ENCODE results near the gene PSMA5.

The PSMA5 gene

GRCh38 chr1:109369167-109369746 lies 57.0 kb downstream of the PSMA5 start:
- no peak for DNase-seq (ENCODE audit: low read depth in 2 of 2)

GRCh38 chr1:109368464-109368863 lies 57.8 kb downstream of the PSMA5 start:
- no peak for DNase-seq (ENCODE audit: low read depth in 2 of 2)

- no peak for DNase-seq (ENCODE audit: low read depth in 2 of 2)
These were observed 58.6 kb downstream of the PSMA5 start for GRCh38 chr1:109367626-109368025.

GRCh38 chr1:109365642-109366204 lies 60.5 kb downstream of the PSMA5 start:
- DNase-seq (ENCODE audit: low read depth in 2 of 2): no peak

GRCh38 chr1:109361649-109362048 lies 64.6 kb downstream of the PSMA5 start:
- no peak for DNase-seq (ENCODE audit: low read depth in 2 of 2)

- DNase-seq (ENCODE audit: low read depth in 2 of 2): no peak
These were observed 65.2 kb downstream of the PSMA5 start for GRCh38 chr1:109361069-109361468.

GRCh38 chr1:109357616-109358015 lies 68.6 kb downstream of the PSMA5 start:
- no peak for DNase-seq (ENCODE audit: low read depth in 2 of 2)

GRCh38 chr1:109356915-109357314 lies 69.3 kb downstream of the PSMA5 start:
- DNase-seq (ENCODE audit: low read depth in 2 of 2): no peak

- DNase-seq (ENCODE audit: low read depth in 2 of 2): no peak
These were observed 69.7 kb downstream of the PSMA5 start for GRCh38 chr1:109356505-109356904.

- DNase-seq (ENCODE audit: low read depth in 2 of 2): no peak
These were observed 71.3 kb downstream of the PSMA5 start for GRCh38 chr1:109354929-109355328.

GRCh38 chr1:109351457-109351856 lies 74.8 kb downstream of the PSMA5 start:
- no peak for DNase-seq (ENCODE audit: low read depth in 2 of 2)

- no peak for DNase-seq (ENCODE audit: low read depth in 2 of 2)
These were observed 75.6 kb downstream of the PSMA5 start for GRCh38 chr1:109350655-109351054.

- DNase-seq (ENCODE audit: low read depth in 2 of 2): no peak
These were observed 76.1 kb downstream of the PSMA5 start for GRCh38 chr1:109350182-109350581.
